ENCODE measurements around the gene GNGT1.

Gene GNGT1

DNA sequence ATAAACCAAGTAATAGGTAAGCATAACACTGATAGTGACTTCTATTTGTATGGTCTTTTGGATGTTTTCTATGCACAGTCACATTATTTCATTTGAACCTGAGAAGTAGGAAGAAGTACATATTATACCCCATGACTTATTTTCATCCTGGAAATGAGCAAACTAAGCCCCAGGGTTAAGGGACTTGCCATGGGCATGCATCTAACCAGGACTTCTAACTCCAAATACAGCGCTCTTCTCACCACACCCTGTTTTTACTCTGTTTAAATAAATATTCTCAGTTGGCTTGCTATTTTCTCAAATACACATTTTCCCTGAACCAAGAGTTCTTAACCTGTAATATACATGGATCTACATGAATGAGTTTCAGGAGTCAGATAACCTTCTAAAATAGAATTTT lies 31.5 kb downstream of the GNGT1 start:
- FAIRE-seq, result no peak

DNA sequence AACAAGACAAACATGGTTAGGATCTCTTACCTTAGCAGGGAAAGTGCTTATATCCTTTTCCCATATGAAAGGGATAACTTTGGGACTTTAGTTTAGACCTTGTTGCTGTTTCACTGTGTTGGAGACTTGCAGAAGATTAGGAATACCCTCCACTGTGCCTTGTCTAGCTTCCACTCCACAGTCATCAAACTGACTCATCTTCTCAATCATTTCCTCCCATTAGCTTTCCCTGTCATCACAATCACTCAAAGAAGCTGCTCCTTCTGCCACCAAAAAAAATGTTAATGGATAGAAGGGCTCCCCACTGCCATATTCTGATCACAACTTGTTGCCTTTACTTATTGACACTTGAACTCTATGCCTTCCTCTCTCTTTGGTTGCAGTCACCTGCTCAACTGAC lies 31.9 kb downstream of the GNGT1 start:
- DNase-seq (ENCODE audit: extremely low spot score, insufficient read length, low read depth) (no peak), FAIRE-seq (no peak)

More for the DNA sequence above, 31.5 kb downstream of the GNGT1 start:
- DNase-seq (ENCODE audit: extremely low spot score, insufficient read length, low read depth), result no peak

DNA sequence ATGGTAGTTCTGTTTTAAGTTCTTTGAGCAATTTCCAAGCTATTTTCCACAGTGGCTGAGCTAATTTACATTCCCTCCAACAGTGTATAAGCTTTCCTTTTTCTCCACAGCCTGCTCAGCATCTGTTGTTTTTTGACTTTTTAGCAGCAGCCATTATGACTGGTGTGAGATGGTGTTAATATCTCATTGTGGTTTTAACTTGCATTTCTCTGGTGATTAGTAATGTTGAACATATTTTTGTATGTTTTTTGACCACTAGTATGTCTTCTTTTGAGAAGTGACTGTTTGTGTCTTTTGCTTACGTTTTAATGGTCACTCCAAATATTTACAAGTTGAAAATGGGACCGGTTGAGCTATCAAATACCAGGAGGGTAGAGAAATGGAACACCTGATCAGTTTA lies 35.6 kb downstream of the GNGT1 start:
- FAIRE-seq, result no peak
- DNase-seq (ENCODE audit: extremely low spot score, insufficient read length, low read depth), result no peak

DNA sequence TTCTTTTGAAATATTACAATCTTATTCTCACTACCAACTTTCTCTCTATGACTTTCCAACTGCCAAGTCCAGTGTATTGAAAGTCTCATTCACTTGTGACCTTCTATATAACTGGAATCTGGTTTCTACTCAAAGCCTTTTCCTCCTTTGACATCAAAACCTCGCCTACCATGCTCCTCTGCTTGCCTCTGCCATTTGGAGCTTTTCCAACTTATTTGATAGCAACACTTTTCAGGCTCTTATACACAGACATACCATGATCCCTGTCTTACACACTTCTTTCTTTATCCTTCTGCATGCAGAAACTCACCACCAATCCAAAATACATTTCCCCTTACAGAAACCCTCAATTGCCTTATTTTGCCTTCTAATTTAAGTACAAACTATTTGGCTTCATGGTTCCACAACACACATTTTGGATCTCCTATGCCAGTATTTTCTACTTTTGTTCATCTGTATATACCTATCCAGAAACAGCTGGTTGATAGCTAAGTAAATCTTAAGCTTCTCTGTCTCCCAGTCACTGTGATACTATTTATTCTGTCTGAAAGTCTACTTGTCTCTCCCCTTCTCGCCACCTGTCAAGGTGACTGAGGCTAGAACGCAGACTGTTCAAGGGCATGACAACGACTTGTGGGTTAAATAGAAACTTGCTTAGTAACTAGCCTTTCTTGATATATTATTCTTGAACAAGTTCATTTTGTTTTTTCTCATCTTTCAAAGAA lies 37.6 kb downstream of the GNGT1 start:
- DNase-seq (ENCODE audit: extremely low spot score, insufficient read length, low read depth) (no peak), FAIRE-seq (no peak)

DNA sequence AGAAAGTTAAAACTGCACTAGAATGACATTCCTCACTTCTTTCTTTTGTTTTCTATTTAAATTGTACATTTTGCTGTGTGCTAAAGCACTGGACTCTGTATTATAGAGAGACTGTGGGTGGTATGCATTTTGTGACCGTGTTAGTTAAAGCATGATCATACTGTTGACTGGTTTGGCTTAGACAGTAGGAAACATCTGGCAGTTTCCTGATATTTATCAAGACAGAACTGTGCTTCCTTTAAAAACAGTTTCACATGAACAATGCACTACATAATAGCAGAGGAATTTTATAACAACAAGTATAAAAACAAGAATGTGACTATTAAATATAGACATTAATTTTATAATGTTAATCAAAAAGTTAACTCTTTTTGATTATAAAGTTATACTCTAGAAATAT lies 38.3 kb downstream of the GNGT1 start:
- FAIRE-seq (no peak), DNase-seq (ENCODE audit: extremely low spot score, insufficient read length, low read depth) (no peak)

DNA sequence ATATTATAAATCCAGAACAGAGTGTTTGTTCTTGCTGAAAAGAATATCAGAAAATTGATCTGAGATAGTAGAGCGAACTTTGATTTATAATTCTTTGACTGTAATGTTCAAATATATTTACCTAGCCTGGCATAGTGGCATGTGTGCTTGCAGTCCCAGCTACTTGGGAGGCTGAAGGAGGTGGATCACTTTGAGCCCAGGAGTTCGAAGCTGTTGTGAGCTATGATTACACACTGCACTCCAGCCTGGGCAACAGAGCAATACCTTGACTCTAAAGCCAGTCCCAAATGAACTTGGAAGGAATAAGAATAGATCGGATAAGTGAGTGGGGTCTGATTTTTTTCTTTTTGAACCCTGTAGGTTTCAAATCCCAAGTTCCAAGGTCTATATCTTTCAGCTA lies 38.7 kb downstream of the GNGT1 start:
- DNase-seq (ENCODE audit: extremely low spot score, insufficient read length, low read depth) (no peak), FAIRE-seq (no peak)

DNA sequence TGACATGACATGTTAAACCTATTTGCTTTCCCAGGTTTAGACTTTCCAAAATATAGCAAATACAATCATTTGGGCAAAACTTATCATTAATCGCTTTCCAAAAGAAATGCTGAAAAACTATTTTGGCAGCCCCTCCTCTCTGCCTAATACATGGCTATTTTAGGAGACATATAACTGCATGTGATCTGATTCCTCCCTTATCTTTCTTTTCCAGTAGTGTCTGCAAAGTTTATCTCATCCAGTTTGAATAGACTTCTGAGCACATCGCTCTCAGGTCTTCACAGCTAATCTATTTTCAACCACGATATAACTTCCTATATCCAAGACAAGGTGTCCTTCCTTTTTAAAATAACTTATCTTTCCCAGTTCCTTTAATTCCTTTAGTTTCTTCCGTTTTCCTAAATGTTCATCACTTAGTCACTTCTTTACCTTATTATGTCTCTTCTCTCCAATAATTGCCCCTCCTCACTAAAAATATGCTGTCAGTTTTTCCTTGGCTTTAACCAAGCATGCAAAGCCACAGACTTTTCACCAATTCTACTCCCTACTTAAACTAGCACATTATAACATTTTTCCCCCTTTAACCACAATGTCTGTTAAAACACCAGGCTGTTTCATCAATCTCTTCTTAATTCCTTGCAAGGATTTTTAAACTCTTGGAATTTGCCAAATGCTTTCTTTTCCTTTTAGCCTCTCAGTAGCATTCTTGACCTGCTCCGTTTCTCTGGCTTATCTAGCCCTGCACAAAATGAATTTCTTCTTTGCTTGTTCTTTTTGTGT lies 39.6 kb downstream of the GNGT1 start:
- DNase-seq (ENCODE audit: extremely low spot score, insufficient read length, low read depth) (no peak), FAIRE-seq (no peak)

DNA sequence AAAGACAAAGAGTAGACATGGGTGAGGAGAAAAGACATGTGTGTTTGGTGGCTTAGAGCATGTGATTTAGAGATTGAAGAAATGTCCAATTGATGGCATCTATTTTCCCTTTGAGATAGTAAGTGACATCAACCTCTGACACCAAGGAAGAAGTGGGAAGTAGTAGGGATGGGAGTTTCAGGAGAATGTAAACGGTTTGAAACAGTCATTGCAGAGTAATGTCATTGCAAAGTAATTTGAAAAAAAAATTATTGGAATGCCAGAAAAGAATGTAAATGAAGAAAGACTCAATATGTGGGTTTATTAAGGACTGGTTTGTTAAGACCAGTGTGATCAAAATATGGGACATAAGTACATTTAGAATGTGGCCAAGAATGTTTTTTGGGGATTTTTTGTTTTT lies 41.7 kb downstream of the GNGT1 start:
- FAIRE-seq, result no peak
- no peak for DNase-seq (ENCODE audit: extremely low spot score, insufficient read length, low read depth)

DNA sequence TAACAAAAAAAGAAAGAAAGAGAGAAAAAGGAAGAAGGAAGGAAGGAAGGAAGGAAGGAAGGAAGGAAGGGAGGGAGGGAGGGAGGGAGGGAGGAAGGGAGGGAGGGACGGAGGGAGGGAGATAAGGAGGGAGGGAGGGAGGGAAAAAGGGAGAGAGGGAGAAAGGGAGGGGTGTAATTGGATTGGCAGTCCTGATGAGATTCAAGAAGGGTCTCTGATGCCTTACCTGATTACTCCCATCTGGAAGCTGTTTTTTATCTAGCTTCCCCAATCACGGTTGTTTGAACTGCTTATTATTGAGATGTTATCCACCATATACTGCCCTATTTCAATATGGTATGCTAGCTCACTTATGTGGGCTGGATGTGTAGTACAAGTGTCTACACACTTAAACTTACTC lies 42.5 kb downstream of the GNGT1 start:
- DNase-seq (ENCODE audit: extremely low spot score, insufficient read length, low read depth) (no peak), FAIRE-seq (no peak)

DNA sequence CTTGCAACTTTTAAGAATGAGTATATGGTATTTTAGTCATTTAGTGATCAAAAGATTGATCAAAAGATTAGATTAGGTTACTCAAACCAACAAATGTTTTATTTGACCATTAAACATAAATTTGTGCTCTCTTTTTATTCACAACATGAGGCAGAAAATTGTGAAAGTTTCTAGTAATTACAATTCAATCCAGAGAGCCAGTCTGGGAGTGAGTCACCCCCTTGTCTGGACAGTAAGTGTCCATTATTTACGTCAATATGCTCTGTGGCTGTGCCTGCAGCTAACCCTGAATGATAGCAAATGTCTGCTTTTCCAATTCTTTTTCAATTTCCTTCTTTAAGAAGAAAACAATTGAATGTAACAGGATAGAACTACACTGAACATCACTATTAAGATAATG lies 43.1 kb downstream of the GNGT1 start:
- DNase-seq (ENCODE audit: extremely low spot score, insufficient read length, low read depth) (no peak), FAIRE-seq (no peak)

DNA sequence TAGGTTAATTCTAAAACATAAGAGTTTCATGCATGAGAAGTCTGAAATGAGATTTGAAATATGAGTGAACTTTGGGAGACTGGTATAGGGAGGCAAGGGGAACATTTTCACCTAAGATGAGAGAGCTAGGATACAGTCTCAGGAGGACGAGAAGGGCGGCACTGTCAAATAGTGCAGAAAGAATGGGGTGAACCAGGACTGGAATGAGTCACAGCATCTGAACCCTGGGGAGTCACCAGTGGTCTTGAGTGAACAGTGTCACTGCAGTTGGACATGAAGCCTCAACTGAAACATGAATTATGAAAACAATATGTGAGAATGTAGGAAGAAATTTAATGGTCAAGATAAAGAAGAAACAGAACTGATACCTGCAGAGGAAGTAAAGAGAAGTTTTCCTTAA lies 48.9 kb downstream of the GNGT1 start:
- FAIRE-seq (no peak), DNase-seq (ENCODE audit: extremely low spot score, insufficient read length, low read depth) (no peak)

DNA sequence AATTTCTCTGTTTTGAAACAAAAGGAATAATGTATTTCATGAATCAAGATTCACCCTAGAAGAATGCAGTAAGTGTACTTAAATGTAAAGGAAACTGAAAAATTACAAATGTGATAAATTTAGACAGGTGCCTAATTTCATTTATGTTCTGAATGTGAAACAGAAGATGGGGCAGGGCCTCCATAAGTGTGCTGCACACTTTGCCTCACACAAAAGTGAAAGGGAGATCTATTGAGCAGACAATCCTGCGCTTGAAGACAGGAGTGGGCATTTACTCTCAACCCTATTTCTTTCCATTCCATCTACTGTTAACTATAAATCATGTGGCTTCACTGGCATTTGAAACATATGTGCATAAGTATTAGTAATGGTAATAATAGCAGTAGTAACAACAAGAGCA lies 51.4 kb downstream of the GNGT1 start:
- FAIRE-seq (no peak), DNase-seq (ENCODE audit: extremely low spot score, insufficient read length, low read depth) (no peak)

DNA sequence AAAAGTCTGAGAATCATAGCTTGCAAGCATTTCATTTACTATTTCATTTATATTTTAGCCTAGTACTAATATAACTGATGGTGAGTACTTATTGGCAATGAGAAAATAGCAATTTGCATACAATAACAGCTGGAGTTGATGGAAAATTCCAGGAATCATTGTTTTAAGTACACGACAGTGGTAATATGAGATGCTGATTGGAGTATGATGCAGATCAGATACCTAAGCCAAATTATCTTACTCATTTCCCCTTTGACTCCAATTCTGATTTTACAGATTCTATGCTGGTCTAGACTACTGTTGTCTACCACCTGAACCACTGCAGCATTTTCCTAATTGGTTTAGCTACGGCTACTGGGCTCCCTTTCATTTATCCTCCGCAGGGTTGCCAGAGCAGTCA lies 51.8 kb downstream of the GNGT1 start:
- DNase-seq (ENCODE audit: extremely low spot score, insufficient read length, low read depth) (no peak), FAIRE-seq (no peak)

DNA sequence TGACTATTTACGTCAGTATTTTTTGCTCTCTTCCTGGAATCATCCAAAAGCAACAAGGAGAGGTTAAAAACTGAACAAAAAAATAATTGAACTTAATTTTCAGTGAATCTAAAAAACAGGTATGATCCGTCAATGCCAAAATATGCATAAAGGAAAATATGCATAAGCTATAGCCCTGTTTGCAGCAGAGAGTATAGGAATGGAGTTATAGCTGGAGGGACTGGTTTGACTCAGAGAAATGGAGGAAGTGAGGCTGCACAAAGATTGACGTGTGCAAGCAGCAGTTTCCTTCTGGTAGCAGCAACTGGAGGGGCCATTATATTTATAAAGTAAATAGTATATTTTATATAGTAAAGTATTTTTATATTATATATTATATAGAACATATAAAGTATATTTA lies 52.3 kb downstream of the GNGT1 start:
- FAIRE-seq (no peak), DNase-seq (ENCODE audit: extremely low spot score, insufficient read length, low read depth) (no peak)

Measured in GM18507 (cell line).